ENCODE data around the gene EXOC7.

The EXOC7 gene

GRCh38 chr17:76103274-76104139 is at the start of gene EXOC7:
Gene EXOC7 (minus strand): TSS chr17:76103787. CDS start chr17:76103692, 95 bp downstream.
- H3K4me1 Mint-ChIP-seq (ENCODE audit: low read depth) = peaks cover 14% of the 10 kb centered on the region
- peak within 1 kb of the TSS; percentile 95 for H3K27ac Mint-ChIP-seq
- no peaks in the 10 kb centered on the region for H3K27me3 Mint-ChIP-seq (ENCODE audit: low read depth)
- DNase-seq (ENCODE audit: low spot score) = peak; percentile 94
- H3K9me3 Mint-ChIP-seq = no peaks in the 10 kb centered on the region
- peaks cover 22% of the 10 kb centered on the region for H3K36me3 Mint-ChIP-seq (ENCODE audit: low read depth)
- peak within 1 kb of the TSS; percentile 98 for H3K4me3 Mint-ChIP-seq

GRCh38 chr17:76153202-76153601 is 49.6 kb upstream of the EXOC7 start:
- H3K9me3 Mint-ChIP-seq = no peaks in the 10 kb centered on the region
- H3K4me3 Mint-ChIP-seq = no peak overlapping the region
- H3K27ac Mint-ChIP-seq = no peak overlapping the region
- no peak for DNase-seq (ENCODE audit: low spot score)
- H3K36me3 Mint-ChIP-seq (ENCODE audit: low read depth) = peaks cover 42% of the 10 kb centered on the region
- no peaks in the 10 kb centered on the region for H3K27me3 Mint-ChIP-seq (ENCODE audit: low read depth)
- peaks cover 11% of the 10 kb centered on the region for H3K4me1 Mint-ChIP-seq (ENCODE audit: low read depth)

GRCh38 chr17:76152591-76152990 is 49.0 kb upstream of the EXOC7 start:
- Mint-ChIP-seq H3K36me3 (ENCODE audit: low read depth) (peaks cover 38% of the 10 kb centered on the region), H3K4me3 (no peak overlapping the region), H3K27ac (no peak overlapping the region), H3K27me3 (ENCODE audit: low read depth) (no peaks in the 10 kb centered on the region), H3K9me3 (no peaks in the 10 kb centered on the region), H3K4me1 (ENCODE audit: low read depth) (peaks cover 11% of the 10 kb centered on the region)
- no peak for DNase-seq (ENCODE audit: low spot score)

GRCh38 chr17:76151896-76152454 is 48.4 kb upstream of the EXOC7 start:
- Mint-ChIP-seq H3K36me3 (ENCODE audit: low read depth) (peaks cover 41% of the 10 kb centered on the region), H3K27ac (peak overlapping the region; percentile 31), H3K9me3 (no peaks in the 10 kb centered on the region), H3K27me3 (ENCODE audit: low read depth) (no peaks in the 10 kb centered on the region), H3K4me3 (no peak overlapping the region), H3K4me1 (ENCODE audit: low read depth) (peaks cover 10% of the 10 kb centered on the region)
- DNase-seq (ENCODE audit: low spot score) = no peak

GRCh38 chr17:76150712-76151622 is 47.4 kb upstream of the EXOC7 start:
- H3K27ac Mint-ChIP-seq = peak overlapping the region; percentile 11
- H3K4me3 Mint-ChIP-seq = no peak overlapping the region
- H3K9me3 Mint-ChIP-seq = no peaks in the 10 kb centered on the region
- H3K27me3 Mint-ChIP-seq (ENCODE audit: low read depth) = no peaks in the 10 kb centered on the region
- peaks cover 17% of the 10 kb centered on the region for H3K4me1 Mint-ChIP-seq (ENCODE audit: low read depth)
- H3K36me3 Mint-ChIP-seq (ENCODE audit: low read depth) = peaks cover 45% of the 10 kb centered on the region
- no peak for DNase-seq (ENCODE audit: low spot score)

GRCh38 chr17:76149214-76149613 is 45.6 kb upstream of the EXOC7 start:
- peaks cover 52% of the 10 kb centered on the region for H3K36me3 Mint-ChIP-seq (ENCODE audit: low read depth)
- DNase-seq (ENCODE audit: low spot score) = no peak
- H3K27me3 Mint-ChIP-seq (ENCODE audit: low read depth) = no peaks in the 10 kb centered on the region
- no peaks in the 10 kb centered on the region for H3K9me3 Mint-ChIP-seq
- H3K27ac Mint-ChIP-seq = no peak overlapping the region
- H3K4me3 Mint-ChIP-seq = no peak overlapping the region
- peaks cover 31% of the 10 kb centered on the region for H3K4me1 Mint-ChIP-seq (ENCODE audit: low read depth)

- Mint-ChIP-seq H3K4me3 (no peak overlapping the region), H3K36me3 (ENCODE audit: low read depth) (peaks cover 50% of the 10 kb centered on the region), H3K27me3 (ENCODE audit: low read depth) (no peaks in the 10 kb centered on the region), H3K4me1 (ENCODE audit: low read depth) (peaks cover 41% of the 10 kb centered on the region), H3K9me3 (no peaks in the 10 kb centered on the region), H3K27ac (no peak overlapping the region)
- no peak for DNase-seq (ENCODE audit: low spot score)
These were observed 44.4 kb upstream of the EXOC7 start for GRCh38 chr17:76148015-76148326.

- H3K9me3 Mint-ChIP-seq = no peaks in the 10 kb centered on the region
- peaks cover 48% of the 10 kb centered on the region for H3K36me3 Mint-ChIP-seq (ENCODE audit: low read depth)
- peaks cover 45% of the 10 kb centered on the region for H3K4me1 Mint-ChIP-seq (ENCODE audit: low read depth)
- H3K27ac Mint-ChIP-seq = peak overlapping the region; percentile 31
- no peaks in the 10 kb centered on the region for H3K27me3 Mint-ChIP-seq (ENCODE audit: low read depth)
- H3K4me3 Mint-ChIP-seq = no peak overlapping the region
- DNase-seq (ENCODE audit: low spot score) = no peak
These were observed 43.8 kb upstream of the EXOC7 start for GRCh38 chr17:76147211-76148014.

GRCh38 chr17:76146053-76146851 is 42.7 kb upstream of the EXOC7 start:
- peak overlapping the region; percentile 94 for H3K27ac Mint-ChIP-seq
- peaks cover 44% of the 10 kb centered on the region for H3K4me1 Mint-ChIP-seq (ENCODE audit: low read depth)
- no peaks in the 10 kb centered on the region for H3K27me3 Mint-ChIP-seq (ENCODE audit: low read depth)
- H3K36me3 Mint-ChIP-seq (ENCODE audit: low read depth) = peaks cover 39% of the 10 kb centered on the region
- H3K4me3 Mint-ChIP-seq = peak overlapping the region; percentile 78
- DNase-seq (ENCODE audit: low spot score) = no peak
- no peaks in the 10 kb centered on the region for H3K9me3 Mint-ChIP-seq

- peaks cover 3% of the 10 kb centered on the region for H3K27me3 Mint-ChIP-seq (ENCODE audit: low read depth)
- H3K4me1 Mint-ChIP-seq (ENCODE audit: low read depth) = peaks cover 47% of the 10 kb centered on the region
- H3K27ac Mint-ChIP-seq = peak overlapping the region; percentile 94
- H3K9me3 Mint-ChIP-seq = no peaks in the 10 kb centered on the region
- no peak for DNase-seq (ENCODE audit: low spot score)
- H3K4me3 Mint-ChIP-seq = peak overlapping the region; percentile 78
- peaks cover 34% of the 10 kb centered on the region for H3K36me3 Mint-ChIP-seq (ENCODE audit: low read depth)
These were observed 41.9 kb upstream of the EXOC7 start for GRCh38 chr17:76145231-76146052.

- H3K27me3 Mint-ChIP-seq (ENCODE audit: low read depth) = peaks cover 20% of the 10 kb centered on the region
- peak overlapping the region; percentile 17 for H3K4me3 Mint-ChIP-seq
- H3K27ac Mint-ChIP-seq = peak overlapping the region; percentile 94
- peaks cover 48% of the 10 kb centered on the region for H3K4me1 Mint-ChIP-seq (ENCODE audit: low read depth)
- no peak for DNase-seq (ENCODE audit: low spot score)
- peaks cover 31% of the 10 kb centered on the region for H3K36me3 Mint-ChIP-seq (ENCODE audit: low read depth)
- H3K9me3 Mint-ChIP-seq = no peaks in the 10 kb centered on the region
These were observed 39.0 kb upstream of the EXOC7 start for GRCh38 chr17:76142585-76143041.

- Mint-ChIP-seq H3K27ac (peak overlapping the region; percentile 94), H3K27me3 (ENCODE audit: low read depth) (peaks cover 20% of the 10 kb centered on the region), H3K4me1 (ENCODE audit: low read depth) (peaks cover 48% of the 10 kb centered on the region), H3K9me3 (no peaks in the 10 kb centered on the region), H3K4me3 (peak overlapping the region; percentile 77), H3K36me3 (ENCODE audit: low read depth) (peaks cover 26% of the 10 kb centered on the region)
- no peak for DNase-seq (ENCODE audit: low spot score)
These were observed 38.5 kb upstream of the EXOC7 start for GRCh38 chr17:76142039-76142584.
